CD4-positive, alpha-beta T cell treated with Interleukin-15 for 1 hour (primary cell): ENCODE data around the gene STKLD1.
A peak's percentile ranks its signal among the peaks of the same experiment; 100 is the strongest.
"Not testable (repeated sequence)": the region's sequence is repeated elsewhere in the genome, so short reads cannot be mapped to it uniquely, and the experiment has no call there.

Source experiments
- DNase-seq: peaks from one replicate; pipeline ENCODE4 v3.0.0-alpha.2; 2020

The STKLD1 gene

GRCh38 chr9:133375724-133376654 lies at the start of gene STKLD1, which contains the start of gene SURF4:
TSS of gene STKLD1 (plus strand) at chr9:133376366. CDS start at chr9:133376474, 108 bp downstream.
TSS of gene SURF4 (minus strand) at chr9:133376060. CDS start at chr9:133375969, 91 bp downstream.
- DNase-seq = peak; percentile 94

GRCh38 chr9:133327021-133327420 lies 49.1 kb upstream of the STKLD1 start:
- not testable (repeated sequence) for DNase-seq

GRCh38 chr9:133327834-133328484 lies 48.2 kb upstream of the STKLD1 start:
- no peak for DNase-seq

- DNase-seq = not testable (repeated sequence)
These were observed 46.6 kb upstream of the STKLD1 start for GRCh38 chr9:133329306-133330156.

GRCh38 chr9:133331221-133331620 lies 44.9 kb upstream of the STKLD1 start:
- DNase-seq = no peak

GRCh38 chr9:133331641-133332380 lies 44.4 kb upstream of the STKLD1 start:
- no peak for DNase-seq

GRCh38 chr9:133332381-133332730 lies 43.8 kb upstream of the STKLD1 start:
- no peak for DNase-seq

- no peak for DNase-seq
These were observed 43.2 kb upstream of the STKLD1 start for GRCh38 chr9:133333011-133333410.

- no peak for DNase-seq
These were observed 42.6 kb upstream of the STKLD1 start for GRCh38 chr9:133333566-133333965.

GRCh38 chr9:133334161-133334560 lies 42.0 kb upstream of the STKLD1 start:
- DNase-seq = no peak

- DNase-seq = not testable (repeated sequence)
These were observed 41.3 kb upstream of the STKLD1 start for GRCh38 chr9:133334888-133335287.

GRCh38 chr9:133335924-133336811 lies 40.0 kb upstream of the STKLD1 start, which contains the start of gene SURF6:
TSS of gene SURF6 (minus strand) at chr9:133336188. CDS start at chr9:133336132, 56 bp downstream.
- peak; percentile 90 for DNase-seq

- DNase-seq = no peak
These were observed 36.5 kb upstream of the STKLD1 start for GRCh38 chr9:133339641-133340040.

GRCh38 chr9:133340256-133340655 lies 35.9 kb upstream of the STKLD1 start:
- no peak for DNase-seq

GRCh38 chr9:133340916-133341315 lies 35.2 kb upstream of the STKLD1 start:
- no peak for DNase-seq

- DNase-seq = peak; percentile 50
These were observed 34.6 kb upstream of the STKLD1 start for GRCh38 chr9:133341369-133342068.

- no peak for DNase-seq
These were observed 34.1 kb upstream of the STKLD1 start for GRCh38 chr9:133342069-133342406.

- DNase-seq = no peak
These were observed 33.6 kb upstream of the STKLD1 start for GRCh38 chr9:133342570-133342969.

- DNase-seq = no peak
These were observed 32.1 kb upstream of the STKLD1 start for GRCh38 chr9:133344071-133344470.

GRCh38 chr9:133344979-133345378 lies 31.2 kb upstream of the STKLD1 start:
- DNase-seq = no peak

- DNase-seq = no peak
These were observed 30.6 kb upstream of the STKLD1 start for GRCh38 chr9:133345596-133345995.
